ENCODE measurements around the gene SAMD11.

DNA sequence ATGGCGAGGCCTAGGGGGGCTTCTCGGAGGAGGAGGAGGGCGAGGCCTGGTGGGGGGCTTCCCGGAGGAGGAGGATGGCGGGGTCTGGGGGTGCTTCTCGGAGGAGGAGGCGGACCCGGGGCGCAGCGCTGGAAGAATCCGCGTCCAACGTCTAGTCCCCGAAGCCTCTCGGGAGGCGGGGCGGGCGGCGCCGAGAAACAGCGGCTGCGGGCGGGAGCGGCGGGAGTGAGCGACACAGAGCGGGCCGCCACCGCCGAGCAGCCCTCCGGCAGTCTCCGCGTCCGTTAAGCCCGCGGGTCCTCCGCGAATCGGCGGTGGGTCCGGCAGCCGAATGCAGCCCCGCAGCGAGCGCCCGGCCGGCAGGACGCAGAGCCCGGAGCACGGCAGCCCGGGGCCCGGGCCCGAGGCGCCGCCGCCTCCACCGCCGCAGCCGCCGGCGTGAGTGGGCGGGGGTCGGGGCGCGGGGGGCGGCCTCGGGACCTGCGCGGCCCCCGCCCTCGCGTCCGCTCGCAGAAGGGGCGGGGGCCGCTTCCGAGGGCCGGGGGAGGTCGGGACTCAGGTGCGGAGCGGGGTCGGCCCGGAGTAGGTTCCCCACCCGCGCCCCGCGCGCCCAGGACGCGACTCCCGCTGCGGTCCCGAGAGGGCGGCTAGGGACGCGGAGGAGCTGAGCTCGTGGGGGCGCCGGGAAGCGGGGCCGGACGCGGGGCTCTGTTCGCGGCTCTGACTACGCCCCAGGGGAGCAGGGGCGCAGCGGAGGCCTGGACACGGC is 36.8 kb downstream of the SAMD11 start, which contains the start of gene KLHL17:
- TF ChIP-seq EZH2phosphoT487 (IDR thresholded peaks at IDR 0.05; ENCODE audit: insufficient read depth, low read depth) (no peak), EZH2 (IDR thresholded peaks at IDR 0.05; ENCODE audit: insufficient read depth, poor library complexity, severe bottlenecking) (no peak)

All from GM23248 (cell line).